T-cell (primary cell): Measurements from ENCODE around the gene DNAJC18. TPM values are rescaled to one million over a fixed set of nuclear protein-coding genes. Genes with fewer than 3 reads are reported as not detected.

Experiments used
- ATAC-seq, 4 experiments: fragments of 200-7000 bp in 3 of 4; fragments of 150-1000 bp in 1 of 4; cut with Tn5 transposase; replicated peaks in 1 of 4; 1 replicate in 3 of 4; 2 replicates in 1 of 4; pipeline ENCODE4 v1.10.0; 2021; ENCODE audit warnings: moderate library complexity in 3 of 4, mild to moderate bottlenecking in 2 of 4, moderate number of reproducible peaks in 1 of 4
- CTCF ChIA-PET, 2 donors: fragments of 300-600 bp; sonication (Branson Sonifier 250); formaldehyde crosslinking; loops; one replicate each; lab custom pipeline; 2022; ENCODE audit warnings: antibody characterized with exemption in 2 of 2; lab: Charles Lee
- POLR2A ChIA-PET, 2 donors: fragments of 300-600 bp; sonication (Branson Sonifier 250); formaldehyde crosslinking; loops; one replicate each; lab custom pipeline; 2022; ENCODE audit warnings: antibody characterized with exemption in 2 of 2; lab: Charles Lee
- DNase-seq, 35 experiments: peaks; one replicate each; pipeline versions ENCODE4 v3.0.0 to v3.0.0-alpha.2; 2013 to 2023
- H3K27ac ChIP-seq: one replicate; pipeline ENCODE4 v1.5.1; 2013; ENCODE audit warnings: low read length
- H3K27me3 ChIP-seq, 2 experiments: replicated peaks in 1 of 2; 1 replicate in 1 of 2; 2 replicates in 1 of 2; pipeline versions ENCODE4 v1.6.1 to v1.7.0; 2013; ENCODE audit warnings: low read length in 1 of 2, mixed read lengths in 1 of 2; ENCODE audit not compliant: control insufficient read depth in 2 of 2, insufficient read depth in 2 of 2; ENCODE audit errors: extremely low read depth in 1 of 2
- H3K36me3 ChIP-seq, 2 donors: 1 replicate in 1 of 2; 2 replicates in 1 of 2; pipeline versions ENCODE4 v1.6.1 to v1.7.0; 2013; ENCODE audit warnings: low read length in 1 of 2; ENCODE audit not compliant: control insufficient read depth in 2 of 2, insufficient read depth in 1 of 2; ENCODE audit errors: extremely low read depth in 1 of 2
- H3K4me1 ChIP-seq, 2 experiments: 1 replicate in 1 of 2; 2 replicates in 1 of 2; pipeline versions ENCODE4 v1.6.1 to v1.7.0; 2013; ENCODE audit warnings: low read length in 2 of 2, mixed read lengths in 1 of 2; ENCODE audit not compliant: insufficient read depth in 2 of 2, control insufficient read depth in 1 of 2; ENCODE audit errors: extremely low read depth in 1 of 2
- H3K4me3 ChIP-seq, 2 donors: 1 replicate in 1 of 2; 2 replicates in 1 of 2; pipeline versions ENCODE4 v1.5.1 to v1.7.0; 2013; ENCODE audit warnings: mild to moderate bottlenecking in 2 of 2, low read length in 1 of 2, moderate library complexity in 1 of 2; ENCODE audit not compliant: control insufficient read depth in 1 of 2; ENCODE audit errors: extremely low read depth in 1 of 2
- H3K9me3 ChIP-seq: 2 replicates; pipeline ENCODE4 v1.7.0; 2013
- H3K27ac Mint-ChIP-seq, 2 donors: one replicate each; pipeline ENCODE4 v1.8.0; 2020 to 2021; ENCODE audit warnings: mild to moderate bottlenecking in 2 of 2, mixed read lengths in 2 of 2
- H3K27me3 Mint-ChIP-seq, 2 donors: one replicate each; pipeline ENCODE4 v1.8.0; 2021 to 2022; ENCODE audit warnings: mixed read lengths in 2 of 2
- H3K36me3 Mint-ChIP-seq: one replicate; pipeline ENCODE4 v1.8.0; 2021; ENCODE audit warnings: mixed read lengths
- H3K4me1 Mint-ChIP-seq, 3 donors: one replicate each; pipeline ENCODE4 v1.8.0; 2020 to 2022; ENCODE audit warnings: mixed read lengths in 3 of 3, mild to moderate bottlenecking in 1 of 3
- H3K4me3 Mint-ChIP-seq, 3 donors: one replicate each; pipeline ENCODE4 v1.8.0; 2020 to 2022; ENCODE audit warnings: mild to moderate bottlenecking in 3 of 3, mixed read lengths in 3 of 3, moderate library complexity in 3 of 3
- H3K9me3 Mint-ChIP-seq, 3 donors: one replicate each; pipeline ENCODE4 v1.8.0; 2020 to 2022; ENCODE audit warnings: mixed read lengths in 3 of 3
- WGBS: methylation state at CpG from one replicate; pipeline ENCODE4 v1.1.5; 2013; ENCODE audit warnings: missing lambda C conversion rate; ENCODE audit not compliant: insufficient coverage; 5-methylcytosine and 5-hydroxymethylcytosine counted together
- total RNA-seq, 35 experiments: library from RNA in 6 of 35; stranded (reverse) in 6 of 35; fragments of 120-200 nt in 1 of 35; gene quantifications; one replicate each; pipeline versions ENCODE4 v1.2.1 to v1.2.4 and lab custom pipeline; 2013 to 2026

DNAJC18 gene
- total RNA-seq, 5 donors from 2014 or later (not counting 1 experiment from before 2014, with no cell fraction given): 4.7 to 7.2 (median 6.4) TPM

GRCh38 chr5:139378101-139378825 is 61.1 kb downstream of the DNAJC18 start:
- ATAC-seq: no peak
- Mint-ChIP-seq H3K27ac (no peak overlapping the region), H3K4me3 (no peak overlapping the region), H3K27me3 (no peaks in the 10 kb centered on the region), H3K36me3 (peaks cover 21% of the 10 kb centered on the region), H3K9me3 (no peaks in the 10 kb centered on the region), H3K4me1 (peaks cover 0 to 12% (median 3%) of the 10 kb centered on the region in 3 donors)
- Histone ChIP-seq H3K27ac (no peak overlapping the region), H3K4me1 (peaks cover 0 to 3% of the 10 kb centered on the region in 2 experiments), H3K36me3 (peaks cover 0 to 8% of the 10 kb centered on the region in 2 donors), H3K4me3 (no peak overlapping the region), H3K27me3 (no peaks in the 10 kb centered on the region), H3K9me3 (no peaks in the 10 kb centered on the region)
- WGBS: 92% methylated on average over 44 of the region's 47 CpGs
- CTCF ChIA-PET: no interaction called here
- DNase-seq: no peak
- POLR2A ChIA-PET: interaction anchor here in 1 of 2 donors (0.5 kb wide), 1 partner anchor 244 kb away, joined by 3 read pairs; no protein-coding TSS in a partner anchor

- 87% methylated on average over 3 of the region's 3 CpGs for WGBS
- ChIA-PET CTCF (interaction anchor here in 1 of 2 donors (0.5 kb wide), 1 partner anchor 28 kb away, joined by 4 read pairs; no protein-coding TSS in a partner anchor), POLR2A (no interaction called here)
- no peak overlapping the region for H3K27ac ChIP-seq
- Mint-ChIP-seq H3K4me1 (peaks cover 0 to 12% (median 2%) of the 10 kb centered on the region in 3 donors), H3K4me3 (peak overlapping the region in 1 of 3 donors; percentile 11), H3K36me3 (peaks cover 25% of the 10 kb centered on the region), H3K27ac (no peak overlapping the region), H3K9me3 (no peaks in the 10 kb centered on the region), H3K27me3 (no peaks in the 10 kb centered on the region)
- peaks cover 0 to 3% of the 10 kb centered on the region in 2 experiments for H3K4me1 ChIP-seq
- ATAC-seq (no peak), DNase-seq (no peak)
- no peak overlapping the region for H3K4me3 ChIP-seq
- no peaks in the 10 kb centered on the region for H3K27me3 ChIP-seq
- peaks cover 0 to 9% of the 10 kb centered on the region in 2 donors for H3K36me3 ChIP-seq
- H3K9me3 ChIP-seq: no peaks in the 10 kb centered on the region
These were observed 62.1 kb downstream of the DNAJC18 start for GRCh38 chr5:139377226-139377625.

GRCh38 chr5:139376364-139376763 is 63.0 kb downstream of the DNAJC18 start:
- H3K27ac Mint-ChIP-seq: no peak overlapping the region

GRCh38 chr5:139374909-139375308 is 64.4 kb downstream of the DNAJC18 start:
- DNase-seq (no peak), ATAC-seq (peak in 1 of 4 experiments; percentile 6)
- Histone ChIP-seq H3K27me3 (no peaks in the 10 kb centered on the region), H3K27ac (no peak overlapping the region), H3K4me1 (peaks cover 0 to 3% of the 10 kb centered on the region in 2 experiments), H3K9me3 (no peaks in the 10 kb centered on the region), H3K4me3 (no peak overlapping the region), H3K36me3 (peaks cover 3 to 24% of the 10 kb centered on the region in 2 donors)
- peaks cover 0 to 12% (median 2%) of the 10 kb centered on the region in 3 donors for H3K4me1 Mint-ChIP-seq
- no peak overlapping the region for H3K27ac Mint-ChIP-seq
- 100% methylated on average over 1 of the region's 2 CpGs for WGBS
- no peak overlapping the region for H3K4me3 Mint-ChIP-seq
- peaks cover 36% of the 10 kb centered on the region for H3K36me3 Mint-ChIP-seq
- H3K27me3 Mint-ChIP-seq: no peaks in the 10 kb centered on the region
- ChIA-PET CTCF (no interaction called here), POLR2A (interaction anchor here in 1 of 2 donors (0.7 kb wide), 1 partner anchor 848 kb away, joined by 3 read pairs; no protein-coding TSS in a partner anchor)
- no peaks in the 10 kb centered on the region for H3K9me3 Mint-ChIP-seq

More at GRCh38 chr5:139376364-139376763, 63.0 kb downstream of the DNAJC18 start:
- H3K4me1 Mint-ChIP-seq: peaks cover 0 to 12% (median 2%) of the 10 kb centered on the region in 3 donors
- peaks cover under 1 to 17% of the 10 kb centered on the region in 2 donors for H3K36me3 ChIP-seq
- no peak overlapping the region for H3K27ac ChIP-seq
- no CpG with 5 or more reads among the region's 7 CpGs for WGBS
- H3K4me3 Mint-ChIP-seq: no peak overlapping the region
- no peaks in the 10 kb centered on the region for H3K27me3 ChIP-seq
- H3K9me3 ChIP-seq: no peaks in the 10 kb centered on the region
- H3K9me3 Mint-ChIP-seq: no peaks in the 10 kb centered on the region
- DNase-seq (no peak), ATAC-seq (no peak)
- H3K27me3 Mint-ChIP-seq: no peaks in the 10 kb centered on the region
- ChIA-PET POLR2A (no interaction called here), CTCF (no interaction called here)
- no peak overlapping the region for H3K4me3 ChIP-seq
- peaks cover 32% of the 10 kb centered on the region for H3K36me3 Mint-ChIP-seq
- H3K4me1 ChIP-seq: peaks cover 0 to 3% of the 10 kb centered on the region in 2 experiments

- ATAC-seq (no peak), DNase-seq (no peak)
- Histone ChIP-seq H3K9me3 (no peaks in the 10 kb centered on the region), H3K27ac (no peak overlapping the region), H3K4me1 (no peaks in the 10 kb centered on the region), H3K36me3 (peaks cover 4 to 50% of the 10 kb centered on the region in 2 donors), H3K4me3 (no peak overlapping the region), H3K27me3 (no peaks in the 10 kb centered on the region)
- H3K4me1 Mint-ChIP-seq: peaks cover 0 to 1% (median 0%) of the 10 kb centered on the region in 3 donors
- H3K27me3 Mint-ChIP-seq: no peaks in the 10 kb centered on the region
- H3K27ac Mint-ChIP-seq: no peak overlapping the region
- POLR2A ChIA-PET: no interaction called here
- no peak overlapping the region for H3K4me3 Mint-ChIP-seq
- CTCF ChIA-PET: no interaction called here
- no peaks in the 10 kb centered on the region for H3K9me3 Mint-ChIP-seq
- 93% methylated on average over 3 of the region's 7 CpGs for WGBS
- H3K36me3 Mint-ChIP-seq: peaks cover 42% of the 10 kb centered on the region
These were observed 67.6 kb downstream of the DNAJC18 start for GRCh38 chr5:139371482-139372435.

GRCh38 chr5:139369181-139369580 is 70.1 kb downstream of the DNAJC18 start:
- DNase-seq (no peak), ATAC-seq (no peak)
- H3K4me1 Mint-ChIP-seq: peaks cover 0 to 1% (median 0%) of the 10 kb centered on the region in 3 donors
- Histone ChIP-seq H3K4me3 (no peak overlapping the region), H3K27ac (no peak overlapping the region), H3K27me3 (no peaks in the 10 kb centered on the region), H3K4me1 (no peaks in the 10 kb centered on the region), H3K36me3 (peaks cover 6 to 69% of the 10 kb centered on the region in 2 donors), H3K9me3 (no peaks in the 10 kb centered on the region)
- no CpG with 5 or more reads among the region's 1 CpG for WGBS
- no peaks in the 10 kb centered on the region for H3K27me3 Mint-ChIP-seq
- ChIA-PET POLR2A (interaction anchor here in 1 of 2 donors (0.6 kb wide), 1 partner anchor 66 kb away, joined by 3 read pairs; no protein-coding TSS in a partner anchor), CTCF (interaction anchor here (0.7 to 1.6 kb wide), 2 partner anchors 28 to 81 kb away, joined by 3 to 6 read pairs; partner anchors contain the start of gene PAIP2 (in 1 of the 2))
- H3K27ac Mint-ChIP-seq: no peak overlapping the region
- H3K4me3 Mint-ChIP-seq: no peak overlapping the region
- no peaks in the 10 kb centered on the region for H3K9me3 Mint-ChIP-seq
- peaks cover 50% of the 10 kb centered on the region for H3K36me3 Mint-ChIP-seq
